Activated T-cell treated with anti-CD3 and anti-CD28 coated beads, Interleukin-2, amount 50 U/mL, for 4 hours (primary cell): ENCODE measurements around the gene MPND. TPM values are rescaled to one million over a fixed set of nuclear protein-coding genes. Genes with fewer than 3 reads are reported as not detected.
A peak's percentile ranks its signal among the peaks of the same experiment; 100 is the strongest.

Experiments used
- ATAC-seq, 2 donors: fragments of 200-7000 bp; cut with Tn5 transposase; one replicate each; pipeline ENCODE4 v1.10.0; 2021
- DNase-seq: peaks from one replicate; pipeline ENCODE4 v3.0.0-alpha.2; 2020
- H3K27me3 Mint-ChIP-seq: one replicate; pipeline ENCODE4 v1.8.0; 2021; ENCODE audit warnings: low read depth, mixed read lengths
- H3K36me3 Mint-ChIP-seq: one replicate; pipeline ENCODE4 v1.8.0; 2022; ENCODE audit warnings: mixed read lengths; ENCODE audit not compliant: insufficient read depth
- H3K4me1 Mint-ChIP-seq: one replicate; pipeline ENCODE4 v1.8.0; 2021; ENCODE audit warnings: low read depth, mixed read lengths
- H3K4me3 Mint-ChIP-seq: one replicate; pipeline ENCODE4 v1.8.0; 2021; ENCODE audit warnings: mild to moderate bottlenecking, moderate library complexity, mixed read lengths
- H3K9me3 Mint-ChIP-seq: one replicate; pipeline ENCODE4 v1.8.0; 2021; ENCODE audit warnings: mixed read lengths
- total RNA-seq, 3 donors: library from RNA; stranded (reverse); gene quantifications; one replicate each; pipeline ENCODE4 v1.2.1, GENCODE V29; 2021

MPND gene
- total RNA-seq, 3 donors from 2014 or later = 16.0 to 18.6 (median 18.1) TPM

GRCh38 chr19:4373013-4373367 is 29.6 kb downstream of the MPND start:
- no peaks in the 10 kb centered on the region for H3K9me3 Mint-ChIP-seq
- ATAC-seq = no peak
- peaks cover 67% of the 10 kb centered on the region for H3K4me1 Mint-ChIP-seq
- no peaks in the 10 kb centered on the region for H3K27me3 Mint-ChIP-seq
- H3K36me3 Mint-ChIP-seq = no peaks in the 10 kb centered on the region
- no peak for DNase-seq
- H3K4me3 Mint-ChIP-seq = no peak overlapping the region

DNA sequence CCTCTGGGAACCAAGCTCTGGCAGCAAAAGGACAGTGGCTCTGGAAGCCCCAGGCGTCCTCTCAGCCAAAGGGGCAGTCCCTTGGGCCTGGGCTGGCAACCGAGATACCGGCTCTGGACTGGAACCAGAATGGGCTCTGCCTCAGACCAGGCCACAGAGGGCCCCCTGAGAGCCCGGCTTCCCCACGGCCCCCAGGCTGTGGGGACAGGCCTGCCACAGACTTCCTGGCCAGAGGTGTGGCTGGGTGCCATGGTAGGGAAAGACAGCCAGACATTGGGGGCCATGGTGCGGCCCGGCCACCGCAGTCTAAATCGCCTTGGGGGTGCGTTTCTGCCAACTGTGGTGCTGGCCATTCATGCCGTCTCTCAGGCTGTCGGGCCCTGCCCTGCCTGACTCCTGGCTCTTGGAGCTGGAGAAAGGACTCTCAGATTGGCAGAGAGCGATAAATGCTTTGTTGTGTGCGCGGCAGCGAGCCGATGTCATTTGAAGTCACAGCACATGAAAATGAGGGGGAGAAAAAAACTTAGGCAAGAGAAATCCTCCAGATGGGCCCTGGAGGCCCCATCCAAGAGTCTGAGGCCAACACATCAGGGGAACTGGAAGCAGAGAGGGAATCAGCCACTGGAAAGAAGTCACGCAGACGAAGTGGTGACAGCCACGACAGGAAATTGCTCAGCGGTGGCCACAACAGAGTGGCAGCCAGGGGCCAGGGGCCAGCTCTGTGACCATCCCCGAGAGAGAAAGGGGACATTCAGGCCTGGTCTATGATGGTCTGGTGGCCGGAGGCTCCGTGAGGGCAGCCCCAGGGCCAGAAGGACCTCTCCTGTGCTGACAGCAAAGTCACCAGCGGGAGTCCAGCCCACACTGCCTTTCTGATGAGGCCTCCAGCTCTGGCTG is 30.5 kb downstream of the MPND start:
- Mint-ChIP-seq H3K27me3 (no peaks in the 10 kb centered on the region), H3K4me3 (no peak overlapping the region), H3K36me3 (no peaks in the 10 kb centered on the region), H3K9me3 (no peaks in the 10 kb centered on the region), H3K4me1 (peaks cover 66% of the 10 kb centered on the region)
- ATAC-seq = no peak
- DNase-seq = no peak

DNA sequence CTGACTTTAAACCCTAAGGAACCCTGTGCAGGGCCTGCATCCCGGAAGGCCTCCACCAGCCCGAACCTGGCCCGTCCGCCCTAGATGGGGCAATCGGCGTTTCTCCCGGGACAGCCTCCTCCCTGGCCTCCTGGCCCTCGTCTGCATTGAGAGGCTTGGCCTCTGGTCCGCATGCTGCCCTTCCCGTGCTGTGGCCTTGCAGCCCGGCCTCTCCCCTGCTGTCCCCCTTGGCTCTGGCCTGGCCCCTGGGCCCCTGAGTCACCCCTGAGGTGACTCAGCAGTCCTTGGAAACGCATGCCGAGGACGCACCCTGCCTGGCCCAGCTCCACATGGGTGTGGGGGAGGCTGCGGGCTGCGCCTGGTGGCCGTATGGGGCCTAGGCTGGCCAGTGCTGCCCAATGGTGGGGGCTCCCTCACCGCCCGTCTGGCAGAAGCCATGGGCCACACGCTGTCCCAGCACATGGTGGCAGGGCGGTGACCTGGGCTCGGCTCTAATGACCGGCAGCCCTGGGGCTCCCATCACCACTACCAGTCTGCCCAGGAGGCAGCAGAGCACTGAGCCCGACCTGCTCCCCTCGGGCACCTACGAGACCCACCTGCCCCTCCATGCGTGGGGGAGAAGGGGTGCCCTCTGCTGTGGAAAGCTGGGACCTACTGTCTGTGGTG is 31.3 kb downstream of the MPND start:
- Mint-ChIP-seq H3K27me3 (no peaks in the 10 kb centered on the region), H3K36me3 (no peaks in the 10 kb centered on the region), H3K4me3 (no peak overlapping the region), H3K9me3 (no peaks in the 10 kb centered on the region), H3K4me1 (peaks cover 69% of the 10 kb centered on the region)
- no peak for ATAC-seq
- no peak for DNase-seq

- Mint-ChIP-seq H3K4me1 (peaks cover 69% of the 10 kb centered on the region), H3K36me3 (no peaks in the 10 kb centered on the region), H3K27me3 (no peaks in the 10 kb centered on the region), H3K9me3 (no peaks in the 10 kb centered on the region), H3K4me3 (no peak overlapping the region)
- ATAC-seq (no peak), DNase-seq (no peak)
These were observed 32.0 kb downstream of the MPND start for GRCh38 chr19:4375164-4376027.

DNA sequence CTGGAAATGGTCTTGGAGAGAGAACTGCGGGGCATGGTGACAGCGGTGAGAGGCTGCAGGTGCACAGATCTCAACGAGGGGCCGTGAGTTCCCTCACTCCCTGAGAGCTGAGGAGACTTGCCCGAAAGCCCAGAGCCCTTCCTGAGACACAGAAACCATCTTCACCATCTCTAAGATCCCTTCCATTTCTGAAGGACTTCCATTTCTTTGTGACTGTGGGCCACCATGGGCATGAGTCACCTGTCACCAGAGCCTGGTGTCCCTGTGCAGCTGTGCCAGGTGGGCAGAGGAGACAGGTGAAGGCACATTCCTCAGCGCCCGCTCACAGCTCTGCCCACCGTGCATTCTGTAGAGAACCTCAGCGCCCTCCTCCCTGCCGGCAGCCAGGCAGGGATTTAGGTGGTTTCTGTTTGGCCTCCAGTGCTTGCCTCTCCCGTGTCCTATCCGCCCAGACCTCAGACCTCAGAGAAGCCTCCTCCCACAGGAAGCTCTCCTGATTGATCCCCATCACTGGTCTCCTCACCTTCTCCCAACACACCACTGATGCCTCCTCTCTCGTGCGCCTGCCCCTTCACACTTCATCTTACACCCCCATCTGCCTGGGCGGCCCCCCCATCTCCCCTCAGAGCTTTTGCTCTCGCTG is 32.8 kb downstream of the MPND start:
- H3K4me3 Mint-ChIP-seq = no peak overlapping the region
- no peaks in the 10 kb centered on the region for H3K36me3 Mint-ChIP-seq
- no peaks in the 10 kb centered on the region for H3K27me3 Mint-ChIP-seq
- no peak for ATAC-seq
- no peak for DNase-seq
- H3K9me3 Mint-ChIP-seq = no peaks in the 10 kb centered on the region
- H3K4me1 Mint-ChIP-seq = peaks cover 69% of the 10 kb centered on the region

DNA sequence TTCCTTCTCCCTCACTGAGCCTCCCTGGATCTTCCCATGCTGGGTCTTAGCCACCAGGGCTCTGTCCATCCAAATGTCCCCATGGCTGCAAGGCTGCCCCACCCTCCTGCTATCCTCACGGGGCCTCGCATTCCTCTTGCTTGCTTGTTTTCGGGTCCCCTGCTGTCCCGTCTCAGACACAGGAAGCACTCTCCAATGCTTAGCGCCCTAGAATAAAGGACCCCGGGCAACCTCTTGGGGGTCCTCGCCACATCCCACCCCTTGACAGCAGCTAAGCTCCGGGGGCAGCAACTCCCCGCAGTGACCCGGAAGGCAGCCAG is 33.3 kb downstream of the MPND start:
- Mint-ChIP-seq H3K36me3 (no peaks in the 10 kb centered on the region), H3K4me1 (peaks cover 68% of the 10 kb centered on the region), H3K27me3 (no peaks in the 10 kb centered on the region), H3K4me3 (no peak overlapping the region), H3K9me3 (no peaks in the 10 kb centered on the region)
- DNase-seq = no peak
- no peak for ATAC-seq

DNA sequence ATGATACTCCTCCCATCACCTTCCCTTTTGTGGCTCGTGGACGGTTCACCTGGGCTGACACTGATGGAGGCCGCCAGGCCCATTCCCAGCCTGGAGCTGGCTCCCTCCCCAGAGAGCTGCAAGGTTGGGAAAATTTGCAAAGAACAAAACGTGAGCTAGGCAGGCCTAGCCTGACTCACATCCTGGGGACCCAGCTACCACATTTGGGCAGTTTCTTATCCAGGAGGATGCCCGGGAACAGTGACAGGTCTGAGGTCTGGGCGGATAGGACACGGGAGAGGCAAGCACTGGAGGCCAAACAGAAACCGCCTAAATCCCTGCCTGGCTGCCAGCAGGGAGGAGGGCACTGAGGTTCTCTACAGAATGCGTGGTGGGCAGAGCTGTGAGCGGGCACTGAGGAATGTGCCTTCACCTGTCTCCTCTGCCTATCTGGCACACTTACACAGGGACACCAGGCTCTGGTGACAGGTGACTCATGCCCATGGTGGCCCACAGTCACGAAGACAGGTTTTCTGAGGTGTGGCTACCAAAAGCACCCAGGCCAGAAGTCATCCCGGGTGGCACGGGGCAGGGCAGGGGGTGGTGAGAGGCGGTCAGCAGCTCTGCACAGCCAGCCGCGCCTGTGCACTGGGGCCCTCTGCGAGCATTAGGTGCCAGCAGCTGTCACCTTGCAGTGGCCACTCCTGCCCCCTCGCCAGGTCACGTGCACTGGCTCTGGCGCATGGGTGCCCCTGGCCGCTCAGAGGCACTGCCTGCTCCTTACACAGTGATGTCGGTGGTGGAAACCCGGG is 33.8 kb downstream of the MPND start:
- H3K4me1 Mint-ChIP-seq = peaks cover 65% of the 10 kb centered on the region
- DNase-seq (no peak), ATAC-seq (no peak)
- no peaks in the 10 kb centered on the region for H3K9me3 Mint-ChIP-seq
- no peak overlapping the region for H3K4me3 Mint-ChIP-seq
- H3K27me3 Mint-ChIP-seq = no peaks in the 10 kb centered on the region
- H3K36me3 Mint-ChIP-seq = no peaks in the 10 kb centered on the region

GRCh38 chr19:4378886-4379285 is 35.5 kb downstream of the MPND start:
- Mint-ChIP-seq H3K36me3 (no peaks in the 10 kb centered on the region), H3K9me3 (no peaks in the 10 kb centered on the region), H3K4me1 (peaks cover 67% of the 10 kb centered on the region), H3K4me3 (peak overlapping the region; percentile 68), H3K27me3 (no peaks in the 10 kb centered on the region)
- DNase-seq = no peak
- ATAC-seq = no peak

DNA sequence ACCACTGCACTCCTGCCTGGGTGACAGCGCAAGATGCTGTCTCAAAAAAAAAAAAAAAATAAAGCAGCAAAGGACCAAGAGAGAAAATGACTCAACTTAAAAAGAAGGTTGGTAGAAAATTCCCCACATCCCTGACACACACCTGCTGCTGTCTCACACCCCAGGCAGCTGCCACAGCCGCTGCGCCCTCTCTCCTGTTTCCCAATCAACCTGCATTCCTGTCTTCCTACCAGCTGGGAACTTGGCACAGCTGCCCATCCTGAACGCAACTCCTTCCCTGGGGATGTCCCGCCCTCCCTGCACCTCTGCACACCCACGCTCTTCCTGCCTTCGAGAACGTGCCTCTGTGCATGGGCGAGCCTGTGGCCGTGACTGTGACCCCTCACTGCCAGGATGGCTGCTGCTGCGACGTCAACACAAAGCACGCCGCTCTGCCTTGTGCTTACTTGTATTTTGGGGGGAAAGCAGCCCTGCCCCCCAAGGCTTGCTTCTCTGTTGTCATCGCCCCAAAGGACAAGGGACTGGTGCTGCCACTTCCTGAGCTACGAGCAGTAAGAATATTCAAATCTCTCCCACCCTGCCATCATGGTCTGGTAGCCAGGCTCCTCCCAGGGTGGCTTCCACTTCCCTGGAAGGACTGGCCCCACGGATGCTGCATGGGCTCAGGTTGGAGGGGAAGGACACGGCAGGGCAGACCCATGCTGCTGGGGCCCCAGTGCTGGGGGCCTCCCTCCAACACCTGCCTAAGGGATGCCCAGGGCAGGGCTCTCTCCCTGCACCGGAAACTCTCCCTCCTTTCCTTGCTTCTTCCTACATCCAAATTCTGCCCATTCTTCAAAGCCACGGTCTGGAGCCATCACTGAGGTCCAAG is 36.3 kb downstream of the MPND start:
- ATAC-seq (peak; percentile 75 to 86), DNase-seq (no peak)
- Mint-ChIP-seq H3K36me3 (no peaks in the 10 kb centered on the region), H3K9me3 (no peaks in the 10 kb centered on the region), H3K27me3 (no peaks in the 10 kb centered on the region), H3K4me1 (peaks cover 63% of the 10 kb centered on the region), H3K4me3 (peak overlapping the region; percentile 68)

- ATAC-seq (peak; percentile 51 to 60), DNase-seq (peak; percentile 53)
- Mint-ChIP-seq H3K4me3 (peak overlapping the region; percentile 68), H3K4me1 (peaks cover 63% of the 10 kb centered on the region), H3K9me3 (no peaks in the 10 kb centered on the region), H3K27me3 (no peaks in the 10 kb centered on the region), H3K36me3 (no peaks in the 10 kb centered on the region)
These were observed 36.9 kb downstream of the MPND start for GRCh38 chr19:4380254-4380727.

DNA sequence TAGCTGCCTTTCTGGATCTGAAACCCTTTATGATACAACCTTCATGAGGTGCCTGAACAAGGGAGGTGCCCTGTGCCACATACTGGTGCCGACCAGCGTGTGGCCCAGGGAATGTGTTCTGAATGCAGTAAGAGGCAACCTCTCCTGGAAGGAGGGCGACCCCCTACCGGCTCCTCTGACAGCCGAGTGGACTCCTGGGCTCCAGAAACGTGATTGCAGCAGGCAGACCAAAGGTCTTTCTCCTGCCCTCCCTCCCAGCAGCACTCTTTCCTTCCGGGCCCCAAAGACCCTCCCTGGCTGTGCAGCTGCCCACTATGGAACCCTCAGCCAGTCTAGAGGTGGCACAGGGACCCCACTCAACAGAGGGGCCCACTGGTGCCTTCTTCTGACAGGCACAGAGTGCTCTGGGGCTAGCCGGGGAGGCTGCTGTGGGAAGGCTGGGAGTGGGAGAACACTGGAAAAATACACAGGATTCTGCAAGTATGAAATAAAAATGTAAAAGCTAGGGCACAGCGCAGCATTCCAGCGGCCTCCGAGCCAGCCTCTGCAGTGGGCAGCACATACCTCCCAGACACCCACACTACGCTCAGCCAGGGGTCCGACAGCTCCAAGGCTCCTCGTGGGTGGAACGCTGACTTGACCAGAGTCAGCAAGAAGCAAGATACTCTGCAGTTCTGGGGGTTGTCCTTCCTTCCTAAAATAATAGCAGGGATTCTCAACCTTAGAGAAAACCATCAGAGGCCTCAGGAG is 42.1 kb downstream of the MPND start:
- Mint-ChIP-seq H3K27me3 (no peaks in the 10 kb centered on the region), H3K9me3 (no peaks in the 10 kb centered on the region), H3K36me3 (peaks cover 4% of the 10 kb centered on the region), H3K4me3 (no peak overlapping the region), H3K4me1 (peaks cover 26% of the 10 kb centered on the region)
- ATAC-seq = no peak
- no peak for DNase-seq

DNA sequence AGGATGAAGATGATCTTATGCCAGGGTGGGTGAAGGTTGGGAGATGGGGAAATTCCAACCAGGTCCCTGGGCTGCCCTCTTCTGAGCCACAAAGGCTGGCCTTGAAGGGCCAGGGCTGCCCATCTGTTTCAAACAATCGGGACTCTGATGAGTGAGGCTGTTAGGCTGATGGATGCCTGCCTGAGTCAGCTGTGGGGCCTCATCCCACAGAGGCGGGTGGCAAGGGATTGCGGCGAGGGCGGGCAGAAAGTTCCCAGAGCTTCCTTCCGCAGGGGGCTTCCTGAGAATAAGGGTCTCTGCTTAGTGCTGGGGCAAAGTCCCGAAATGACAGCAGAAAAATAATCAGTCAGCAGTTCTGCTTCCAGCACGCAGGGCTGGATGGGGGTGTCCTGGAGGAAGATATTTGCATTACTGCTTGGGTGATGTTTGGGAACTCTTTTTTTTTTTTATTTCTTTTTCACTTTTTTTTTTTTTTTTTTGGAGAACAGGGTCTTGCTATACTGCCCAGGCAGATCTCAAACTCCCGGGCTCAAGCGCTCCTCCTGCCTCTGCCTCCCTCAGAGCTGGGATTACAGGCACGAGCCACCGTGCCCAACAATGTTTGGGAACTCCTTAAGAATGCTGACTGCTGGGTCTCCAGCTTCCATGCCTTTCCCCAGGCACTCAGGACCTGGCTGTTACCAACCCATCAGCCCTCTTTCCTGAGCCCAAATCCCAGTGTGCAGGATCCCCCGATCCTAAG is 42.9 kb downstream of the MPND start:
- DNase-seq (no peak), ATAC-seq (no peak)
- Mint-ChIP-seq H3K9me3 (no peaks in the 10 kb centered on the region), H3K27me3 (no peaks in the 10 kb centered on the region), H3K36me3 (peaks cover 4% of the 10 kb centered on the region), H3K4me1 (peaks cover 26% of the 10 kb centered on the region), H3K4me3 (no peak overlapping the region)
